HepG2 (cell line): ENCODE measurements around the gene SPTB. TPM values are rescaled to one million over a fixed set of nuclear protein-coding genes. Genes with fewer than 3 reads are reported as not detected.

Experiments used
- ARHGAP35 ChIP-seq: sonication (generic); formaldehyde crosslinking; IDR thresholded peaks from 2 replicates; pipeline ENCODE4 v1.9.0; 2022; ENCODE audit warnings: mild to moderate bottlenecking, inconsistent platforms, moderate library complexity, missing genetic modification reagents, borderline replicate concordance
- ARID3A ChIP-seq: IDR thresholded peaks from 2 replicates; pipeline ENCODE4 v1.6.1; 2012; ENCODE audit warnings: low read depth, low read length, improper control_type of control experiment
- GABPB1 ChIP-seq: IDR thresholded peaks from 2 replicates; pipeline ENCODE4 v1.6.1; 2016; ENCODE audit warnings: mild to moderate bottlenecking, missing genetic modification reagents, moderate library complexity, missing compliant biosample characterization
- HMGA1 ChIP-seq: sonication (generic); formaldehyde crosslinking; conservative IDR thresholded peaks from 2 replicates; pipeline ENCODE4 v1.4.0; 2020; ENCODE audit warnings: missing genetic modification reagents
- MTERF4 ChIP-seq: sonication (generic); formaldehyde crosslinking; IDR thresholded peaks from 2 replicates; pipeline ENCODE4 v1.8.0; 2023; ENCODE audit warnings: mild to moderate bottlenecking, missing genetic modification reagents
- MYNN ChIP-seq: sonication (generic); formaldehyde crosslinking; IDR thresholded peaks from 2 replicates; pipeline ENCODE4 v1.4.0; 2020; ENCODE audit warnings: mild to moderate bottlenecking, low read depth, missing genetic modification reagents
- NCOR1 ChIP-seq: fragments of 200-600 bp; sonication (generic); IDR thresholded peaks from 2 replicates; pipeline ENCODE4 v1.7.0; 2017; ENCODE audit warnings: antibody characterized with exemption, low read length, borderline replicate concordance
- PAXIP1 ChIP-seq: sonication (generic); formaldehyde crosslinking; conservative IDR thresholded peaks from 2 replicates; pipeline ENCODE4 v1.4.0; 2020; ENCODE audit warnings: mild to moderate bottlenecking, missing genetic modification reagents, moderate library complexity
- PCBP2 ChIP-seq: fragments of 200-400 bp; formaldehyde crosslinking; optimal IDR thresholded peaks from 2 replicates; pipeline ENCODE3; 2018; ENCODE audit warnings: low read length, low read depth; ENCODE audit not compliant: poor library complexity, severe bottlenecking
- PREB ChIP-seq: sonication (generic); formaldehyde crosslinking; IDR thresholded peaks from 2 replicates; pipeline ENCODE4 v1.4.0; 2020; ENCODE audit warnings: missing genetic modification reagents
- YEATS2 ChIP-seq: sonication (generic); formaldehyde crosslinking; IDR thresholded peaks from 2 replicates; pipeline ENCODE4 v1.4.0; 2020; ENCODE audit warnings: missing genetic modification reagents, borderline replicate concordance
- ZBTB7A ChIP-seq: sonication (generic); formaldehyde crosslinking; IDR thresholded peaks from 2 replicates; pipeline ENCODE4 v1.8.0; 2022; ENCODE audit warnings: mild to moderate bottlenecking, missing genetic modification reagents
- ZNF329 ChIP-seq: sonication (generic); formaldehyde crosslinking; IDR thresholded peaks from 2 replicates; pipeline ENCODE4 v1.9.0; 2021; ENCODE audit warnings: low read depth, mild to moderate bottlenecking, missing genetic modification reagents
- ZNF557 ChIP-seq: sonication (generic); formaldehyde crosslinking; IDR thresholded peaks from 2 replicates; pipeline ENCODE4 v1.4.0; 2020; ENCODE audit warnings: missing genetic modification reagents
- ZNF567 ChIP-seq: sonication (generic); formaldehyde crosslinking; IDR thresholded peaks from 2 replicates; pipeline ENCODE4 v1.8.1; 2023; ENCODE audit warnings: mild to moderate bottlenecking, missing genetic modification reagents, borderline replicate concordance
- ZNF687 ChIP-seq: sonication (generic); formaldehyde crosslinking; IDR thresholded peaks from 2 replicates; pipeline ENCODE4 v1.5.1; 2020; ENCODE audit warnings: mild to moderate bottlenecking, missing genetic modification reagents, moderate library complexity
- polyA plus RNA-seq, 8 experiments: library from polyadenylated mRNA; depleted of rRNA in 3 of 8; stranded (reverse) in 7 of 8; unstranded in 1 of 8; fragments of >200 nt; fragmentation: Illumina TruSeq in 4 of 8; extraction: Trizol in 4 of 8; gene quantifications; 2 replicates each; pipeline versions ENCODE4 v1.2.1 to v1.2.3, GENCODE V29; 2011 to 2016; ENCODE audit warnings: low read depth in 4 of 8, missing spikeins in 1 of 8, mixed read lengths in 1 of 8; ENCODE audit not compliant: insufficient read depth in 1 of 8
- total RNA-seq, 5 experiments: library from RNA; depleted of rRNA; stranded (reverse); fragments of >200 nt; fragmentation: Illumina TruSeq; extraction: Trizol; gene quantifications; 2 replicates each; pipeline ENCODE4 v1.2.3, GENCODE V29; 2016; ENCODE audit warnings: low read depth in 1 of 5

SPTB gene
- total and polyA plus RNA-seq, 2 of the 13 experiments (the other 11 are each of a cell fraction or from before 2014, with no cell fraction given), result 0.01 to 0.02 TPM

GRCh38 chr14:64736271-64737169 is 143.2 kb downstream of the SPTB start (continued):
- no peak for TF ChIP-seq PCBP2
- 0 out of 2 replicates have a peak, but pooled peaks have one; percentile 13 for TF ChIP-seq ZBTB7A
- peak; percentile 36; the same call in 1 of the 2 replicates for TF ChIP-seq PAXIP1 (CRISPR knock-in tag)
- TF ChIP-seq YEATS2 (CRISPR knock-in tag), result no peak
- TF ChIP-seq ZNF567, result no peak
- peak; percentile 10; the same call in 1 of the 2 replicates for TF ChIP-seq GABPB1 (CRISPR knock-in tag)
- peak; percentile 54; the same call in 1 of the 2 replicates for TF ChIP-seq NCOR1
- no peak for TF ChIP-seq ARID3A
- no peak for TF ChIP-seq ZNF329
- TF ChIP-seq ARHGAP35, result no peak
- TF ChIP-seq HMGA1 (CRISPR knock-in tag), result no peak
- no peak for TF ChIP-seq ZNF557 (CRISPR knock-in tag)
- TF ChIP-seq ZNF687 (CRISPR knock-in tag), result peak; percentile 61
- no peak for TF ChIP-seq PREB
- no peak for TF ChIP-seq MTERF4 (CRISPR knock-in tag)
- TF ChIP-seq MYNN (CRISPR knock-in tag), result no peak
